GM18951 (cell line): Measurements from ENCODE around the gene CD109.

Source experiments
- POLR2A ChIP-seq: IDR thresholded peaks from 4 replicates; pipeline ENCODE4 v1.6.1; 2011; ENCODE audit warnings: mild to moderate bottlenecking; ENCODE audit not compliant: insufficient read length, insufficient read depth; ENCODE audit errors: extremely low read depth
- in situ Hi-C: fragments of 300-500 bp; cut with MboI; formaldehyde crosslinking; loops from one replicate; pipeline ENCODE4 v1.12.0; 2022; ENCODE audit warnings: low sequenced_read_pairs, mixed read lengths, inconsistent platforms; ENCODE audit not compliant: unreplicated experiment

CD109 gene

DNA sequence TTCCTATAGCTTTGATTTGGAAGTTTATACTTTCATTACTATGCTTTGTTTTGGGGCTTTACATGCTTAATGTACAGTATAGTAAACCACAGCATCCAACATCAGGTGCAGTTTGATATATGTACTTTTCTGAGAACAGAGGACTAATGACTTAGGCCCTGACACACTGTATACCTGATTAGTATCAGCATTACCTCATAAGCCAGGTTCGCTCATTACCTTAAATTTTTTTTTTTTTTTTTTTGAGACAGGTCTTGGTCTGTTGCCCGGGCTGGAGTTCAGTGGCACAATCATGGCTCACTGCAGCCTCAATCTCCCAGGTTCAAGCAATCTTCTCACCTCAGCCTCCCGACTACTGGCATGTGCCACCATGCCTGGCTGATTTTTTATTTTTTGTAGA is 28.4 kb downstream of the CD109 start:
- no peak for TF ChIP-seq POLR2A
- in situ Hi-C loops = no loop called here

- in situ Hi-C loops = loop anchor here (25.0 kb wide), 1 partner anchor 687 kb away; no protein-coding TSS in a partner anchor
Measured at GRCh38 chr6:73725192-73725591, 29.2 kb downstream of the CD109 start.

DNA sequence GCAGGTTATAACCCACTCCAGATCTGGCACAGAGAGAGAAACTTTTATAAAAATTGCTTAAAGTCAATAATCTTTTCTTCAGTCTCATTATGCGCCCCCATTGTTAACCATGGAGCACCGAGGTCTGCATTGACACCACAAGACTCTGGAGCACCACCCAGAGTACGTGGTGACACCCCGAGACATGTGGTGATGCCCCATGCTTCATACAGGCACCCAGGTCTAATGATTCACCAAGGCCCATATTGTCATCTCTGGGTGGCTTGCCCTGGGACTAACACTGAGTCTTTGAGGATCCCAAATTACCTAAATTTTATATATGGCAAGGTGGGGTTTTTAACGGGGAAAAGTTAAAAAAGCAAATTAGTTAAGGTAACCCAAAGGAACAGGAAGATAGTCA is 31.1 kb downstream of the CD109 start:
- no peak for TF ChIP-seq POLR2A
- in situ Hi-C loops = loop anchor here (25.0 kb wide), 1 partner anchor 685 kb away; no protein-coding TSS in a partner anchor

DNA sequence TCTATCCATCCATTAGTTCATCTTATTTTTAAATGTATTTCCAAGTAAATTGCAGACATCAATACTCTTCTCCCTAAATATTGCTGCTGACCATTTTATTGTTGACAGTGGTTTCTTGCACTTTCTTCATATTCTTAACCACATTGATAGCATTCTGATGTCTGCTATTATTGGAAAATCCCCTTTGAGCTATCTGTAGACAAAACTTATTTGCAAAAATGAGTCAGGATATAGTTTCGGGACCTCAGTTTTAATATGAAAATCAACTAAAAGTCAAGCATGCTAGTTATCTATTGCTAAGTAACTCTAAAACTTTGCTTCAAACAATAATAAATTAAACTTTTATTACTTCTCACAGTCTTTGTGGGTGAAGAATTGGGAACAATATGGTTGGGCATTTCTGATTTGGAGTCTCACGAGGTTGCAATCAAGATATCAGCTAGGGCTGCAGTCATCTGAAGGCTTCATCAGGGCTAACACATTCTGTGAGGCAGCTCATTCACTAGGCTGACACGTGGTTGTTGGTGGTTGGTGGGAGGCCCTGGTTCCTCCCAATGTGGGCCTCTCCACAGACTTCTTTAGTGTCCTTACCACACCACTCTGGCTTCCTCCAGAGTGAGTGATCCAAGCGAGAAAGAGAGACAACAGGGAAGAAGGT is 32.7 kb downstream of the CD109 start:
- in situ Hi-C loops = loop anchor here (25.0 kb wide), 1 partner anchor 684 kb away; no protein-coding TSS in a partner anchor
- no peak for TF ChIP-seq POLR2A

DNA sequence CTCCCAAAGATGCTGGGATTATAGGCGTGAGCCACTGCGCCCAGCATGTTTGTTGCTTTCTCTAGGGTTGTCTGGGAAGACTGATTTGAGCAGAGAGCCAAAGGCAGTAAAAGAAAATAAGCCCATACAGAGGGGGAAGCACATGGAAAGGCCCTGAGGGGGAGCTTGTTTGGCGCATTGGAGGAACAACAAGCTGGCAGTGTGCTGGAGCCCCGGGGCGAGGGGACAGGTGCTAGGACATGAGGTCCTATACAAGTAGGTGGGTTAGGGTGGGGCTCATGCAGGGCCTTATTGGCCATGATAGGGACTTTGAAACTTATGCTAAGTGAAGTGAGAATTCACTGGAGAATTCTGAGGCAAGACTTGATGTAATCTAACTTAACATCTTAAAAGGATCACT is 35.3 kb downstream of the CD109 start:
- no peak for TF ChIP-seq POLR2A
- in situ Hi-C loops = loop anchor here (5.0 to 25.0 kb wide), 2 partner anchors 54 to 681 kb away; no protein-coding TSS in a partner anchor

- in situ Hi-C loops = loop anchor here (5.0 to 25.0 kb wide), 2 partner anchors 56 to 679 kb away; no protein-coding TSS in a partner anchor
- TF ChIP-seq POLR2A = no peak
Measured at GRCh38 chr6:73732845-73733675, 37.1 kb downstream of the CD109 start.

- no peak for TF ChIP-seq POLR2A
- in situ Hi-C loops = loop anchor here (5.0 to 25.0 kb wide), 2 partner anchors 56 to 679 kb away; no protein-coding TSS in a partner anchor
Measured at GRCh38 chr6:73733791-73734190, 37.8 kb downstream of the CD109 start.

DNA sequence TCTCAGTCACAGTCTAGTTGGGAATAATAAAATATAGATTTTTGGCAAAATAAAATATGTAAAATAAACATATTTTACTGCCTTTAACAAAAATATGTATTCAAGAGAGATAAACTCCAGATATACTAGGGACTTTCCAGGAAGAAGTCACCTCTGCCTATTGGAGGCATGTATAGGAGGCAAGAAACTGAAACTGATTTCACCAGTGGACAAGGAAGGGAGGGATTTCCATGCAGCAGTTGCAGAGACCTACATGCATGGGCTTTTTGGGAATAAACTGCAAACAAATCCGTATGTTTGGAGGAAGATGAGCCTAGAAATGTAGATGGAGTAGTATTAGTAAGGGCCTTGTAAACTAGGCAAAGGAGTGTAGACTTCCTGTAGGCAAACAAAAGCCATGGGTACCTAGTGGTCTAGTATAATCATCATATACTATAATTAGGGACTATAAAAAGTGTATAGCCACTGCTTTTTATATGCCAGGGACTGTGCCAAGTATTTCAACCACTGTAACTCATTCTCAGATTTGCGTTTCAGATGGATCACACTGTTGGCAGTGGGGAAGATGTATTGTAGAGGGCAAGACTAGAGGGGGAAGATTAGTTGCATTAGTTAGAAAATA is 38.9 kb downstream of the CD109 start:
- no peak for TF ChIP-seq POLR2A
- in situ Hi-C loops = loop anchor here (5.0 to 25.0 kb wide), 2 partner anchors 58 to 677 kb away; no protein-coding TSS in a partner anchor

GRCh38 chr6:73738367-73739028 is 42.5 kb downstream of the CD109 start:
- TF ChIP-seq POLR2A = no peak
- in situ Hi-C loops = loop anchor here (25.0 kb wide), 1 partner anchor 674 kb away; no protein-coding TSS in a partner anchor

DNA sequence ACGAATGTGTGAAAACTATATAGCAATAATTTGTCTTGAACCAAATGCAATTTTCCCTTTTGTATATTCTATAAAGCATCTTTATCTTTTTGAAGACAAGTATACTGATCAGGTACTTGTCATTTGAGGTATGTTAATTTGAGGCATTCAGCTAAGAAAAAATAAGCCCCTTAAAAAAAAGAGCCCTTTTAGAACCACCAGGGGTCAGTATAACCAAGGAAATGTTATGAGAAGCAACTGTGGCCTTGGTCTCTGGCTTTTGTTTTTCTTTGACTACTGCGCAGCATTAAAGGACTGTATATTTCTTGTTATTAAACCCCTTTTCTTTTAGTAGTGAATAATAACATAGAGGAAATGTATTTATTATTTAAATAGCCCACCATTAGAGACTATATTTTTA is 43.1 kb downstream of the CD109 start:
- in situ Hi-C loops = loop anchor here (25.0 kb wide), 1 partner anchor 673 kb away; no protein-coding TSS in a partner anchor
- no peak for TF ChIP-seq POLR2A

DNA sequence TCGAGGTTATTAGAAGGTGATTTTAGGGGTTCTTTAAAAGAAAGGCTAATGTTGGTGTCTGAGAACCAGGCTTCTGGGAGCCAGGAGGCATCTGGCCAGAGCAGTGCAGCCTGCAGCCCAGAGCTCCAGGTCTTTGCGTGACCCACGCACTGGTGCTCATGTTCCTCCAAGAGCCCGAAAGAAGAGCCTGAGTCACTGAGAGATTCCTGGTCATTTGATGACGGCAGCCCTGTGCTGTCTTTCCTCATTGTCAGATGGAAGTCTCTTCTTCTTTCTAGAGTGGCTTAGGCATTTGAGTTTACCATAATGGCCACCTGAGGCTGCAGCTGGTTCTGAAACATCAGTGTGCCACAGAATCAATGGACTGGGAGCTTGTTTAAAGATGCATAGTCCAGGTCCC is 46.4 kb downstream of the CD109 start:
- in situ Hi-C loops = loop anchor here (25.0 kb wide), 1 partner anchor 670 kb away; no protein-coding TSS in a partner anchor
- no peak for TF ChIP-seq POLR2A

DNA sequence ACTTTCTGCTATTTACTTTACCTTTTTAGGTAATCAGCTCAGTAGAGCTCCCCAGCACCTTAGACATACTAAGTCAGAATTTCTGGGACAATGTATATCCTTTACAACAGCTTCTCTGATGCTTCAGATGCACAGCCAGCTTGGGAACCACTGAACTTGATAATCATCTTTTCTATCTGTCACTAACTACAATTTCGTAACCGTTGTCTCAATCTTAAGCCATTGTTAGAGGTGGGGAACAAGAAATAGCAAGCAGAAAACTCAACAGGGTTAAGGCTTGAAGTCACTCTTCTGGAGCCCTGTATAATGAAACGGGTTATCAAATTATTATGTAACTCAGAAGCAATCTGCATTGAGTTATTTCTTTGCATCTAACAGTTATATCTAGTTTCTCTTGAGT is 47.1 kb downstream of the CD109 start:
- in situ Hi-C loops = loop anchor here (25.0 kb wide), 1 partner anchor 669 kb away; no protein-coding TSS in a partner anchor

More for the DNA sequence above, 47.1 kb downstream of the CD109 start:
- TF ChIP-seq POLR2A = no peak
